WTC11 (cell line): Measurements from ENCODE around the gene ZNF74. TPM values are rescaled to one million over a fixed set of nuclear protein-coding genes. Genes with fewer than 3 reads are reported as not detected.

ENCODE experiments used
- AR ChIP-seq: fragments of 250-450 bp; sonication (Bioruptor Pico); IDR thresholded peaks from 2 replicates; pipeline ENCODE4 v1.9.0; 2021; ENCODE audit warnings: mild to moderate bottlenecking
- ATF1 ChIP-seq: sonication (generic); formaldehyde crosslinking; IDR thresholded peaks from 2 replicates; pipeline ENCODE4 v1.8.1; 2023; ENCODE audit warnings: mild to moderate bottlenecking, moderate library complexity, missing genetic modification reagents
- ATF2 ChIP-seq: sonication (generic); formaldehyde crosslinking; IDR thresholded peaks from 2 replicates; pipeline ENCODE4 v1.8.1; 2022; ENCODE audit warnings: low read depth, missing genetic modification reagents, borderline replicate concordance
- E2F5 ChIP-seq: sonication (generic); formaldehyde crosslinking; IDR thresholded peaks from 2 replicates; pipeline ENCODE4 v1.8.1; 2022; ENCODE audit warnings: mild to moderate bottlenecking, moderate library complexity, missing genetic modification reagents
- ETV6 ChIP-seq: sonication (generic); formaldehyde crosslinking; IDR thresholded peaks from 2 replicates; pipeline ENCODE4 v1.8.1; 2022; ENCODE audit warnings: mild to moderate bottlenecking, missing genetic modification reagents
- FOXP1 ChIP-seq: sonication (generic); formaldehyde crosslinking; IDR thresholded peaks from 2 replicates; pipeline ENCODE4 v1.8.0; 2022; ENCODE audit warnings: missing genetic modification reagents, mild to moderate bottlenecking, moderate library complexity, borderline replicate concordance
- IRF1 ChIP-seq: sonication (generic); formaldehyde crosslinking; IDR thresholded peaks from 2 replicates; pipeline ENCODE4 v1.8.0; 2023; ENCODE audit warnings: missing genetic modification reagents
- KAT7 ChIP-seq: sonication (generic); formaldehyde crosslinking; IDR thresholded peaks from 2 replicates; pipeline ENCODE4 v1.8.1; 2023; ENCODE audit warnings: missing genetic modification reagents, mild to moderate bottlenecking, borderline replicate concordance
- MAX ChIP-seq: sonication (generic); formaldehyde crosslinking; IDR thresholded peaks from 2 replicates; pipeline ENCODE4 v1.8.0; 2022; ENCODE audit warnings: mild to moderate bottlenecking, missing genetic modification reagents
- MYBL2 ChIP-seq: sonication (generic); formaldehyde crosslinking; IDR thresholded peaks from 2 replicates; pipeline ENCODE4 v1.8.1; 2023; ENCODE audit warnings: mild to moderate bottlenecking, moderate library complexity, missing genetic modification reagents
- NR2C2 ChIP-seq: sonication (generic); formaldehyde crosslinking; IDR thresholded peaks from 2 replicates; pipeline ENCODE4 v1.8.0; 2022; ENCODE audit warnings: mild to moderate bottlenecking, missing genetic modification reagents
- PRDM15 ChIP-seq: sonication (generic); formaldehyde crosslinking; IDR thresholded peaks from 2 replicates; pipeline ENCODE4 v1.8.0; 2022; ENCODE audit warnings: missing genetic modification reagents
- SMAD3 ChIP-seq: sonication (generic); formaldehyde crosslinking; IDR thresholded peaks from 2 replicates; pipeline ENCODE4 v1.8.0; 2022; ENCODE audit warnings: missing genetic modification reagents, mild to moderate bottlenecking, borderline replicate concordance
- TEAD4 ChIP-seq: sonication (generic); formaldehyde crosslinking; IDR thresholded peaks from 2 replicates; pipeline ENCODE4 v1.8.0; 2022; ENCODE audit warnings: mild to moderate bottlenecking, missing genetic modification reagents
- ZNF281 ChIP-seq: sonication (generic); formaldehyde crosslinking; IDR thresholded peaks from 2 replicates; pipeline ENCODE4 v1.8.0; 2023; ENCODE audit warnings: mild to moderate bottlenecking, missing genetic modification reagents
- ZNF671 ChIP-seq: fragments of 250-450 bp; sonication (Bioruptor Pico); IDR thresholded peaks from 2 replicates; pipeline ENCODE4 v1.8.0; 2021; ENCODE audit warnings: mild to moderate bottlenecking
- total RNA-seq: library from RNA; stranded (reverse); gene quantifications from 3 replicates; pipeline ENCODE4 v1.2.3, GENCODE V29; 2021

Gene ZNF74
- total RNA-seq, 1 experiment from 2014 or later, result 62.8 TPM

GRCh38 chr22:20430720-20431510 lies 37.0 kb downstream of the ZNF74 start (continued):
- TF ChIP-seq ZNF281 (CRISPR knock-in tag) (0 out of 2 replicates have a peak, but pooled peaks have one; percentile 11), E2F5 (CRISPR knock-in tag) (peak; percentile 78; the same call in 1 of the 2 replicates), KAT7 (CRISPR knock-in tag) (peak; percentile 86; the same call in 1 of the 2 replicates), MAX (peak; percentile 82; the same call in 1 of the 2 replicates), SMAD3 (CRISPR knock-in tag) (peak; percentile 65; the same call in 1 of the 2 replicates), IRF1 (CRISPR knock-in tag) (0 out of 2 replicates have a peak, but pooled peaks have one; percentile 3), ZNF671 (CRISPR knock-in tag) (no peak), TEAD4 (CRISPR knock-in tag) (0 out of 2 replicates have a peak, but pooled peaks have one; percentile 39), PRDM15 (CRISPR knock-in tag) (peak; percentile 47; the same call in 1 of the 2 replicates), ETV6 (CRISPR knock-in tag) (peak; percentile 53; the same call in 1 of the 2 replicates), FOXP1 (peak; percentile 42; the same call in 1 of the 2 replicates), NR2C2 (CRISPR knock-in tag) (0 out of 2 replicates have a peak, but pooled peaks have one; percentile 14), MYBL2 (CRISPR knock-in tag) (0 out of 2 replicates have a peak, but pooled peaks have one; percentile 33), AR (no peak), ATF2 (no peak), ATF1 (CRISPR knock-in tag) (0 out of 2 replicates have a peak, but pooled peaks have one; percentile 57)
